ENCODE data around the gene ACACB.

DNA sequence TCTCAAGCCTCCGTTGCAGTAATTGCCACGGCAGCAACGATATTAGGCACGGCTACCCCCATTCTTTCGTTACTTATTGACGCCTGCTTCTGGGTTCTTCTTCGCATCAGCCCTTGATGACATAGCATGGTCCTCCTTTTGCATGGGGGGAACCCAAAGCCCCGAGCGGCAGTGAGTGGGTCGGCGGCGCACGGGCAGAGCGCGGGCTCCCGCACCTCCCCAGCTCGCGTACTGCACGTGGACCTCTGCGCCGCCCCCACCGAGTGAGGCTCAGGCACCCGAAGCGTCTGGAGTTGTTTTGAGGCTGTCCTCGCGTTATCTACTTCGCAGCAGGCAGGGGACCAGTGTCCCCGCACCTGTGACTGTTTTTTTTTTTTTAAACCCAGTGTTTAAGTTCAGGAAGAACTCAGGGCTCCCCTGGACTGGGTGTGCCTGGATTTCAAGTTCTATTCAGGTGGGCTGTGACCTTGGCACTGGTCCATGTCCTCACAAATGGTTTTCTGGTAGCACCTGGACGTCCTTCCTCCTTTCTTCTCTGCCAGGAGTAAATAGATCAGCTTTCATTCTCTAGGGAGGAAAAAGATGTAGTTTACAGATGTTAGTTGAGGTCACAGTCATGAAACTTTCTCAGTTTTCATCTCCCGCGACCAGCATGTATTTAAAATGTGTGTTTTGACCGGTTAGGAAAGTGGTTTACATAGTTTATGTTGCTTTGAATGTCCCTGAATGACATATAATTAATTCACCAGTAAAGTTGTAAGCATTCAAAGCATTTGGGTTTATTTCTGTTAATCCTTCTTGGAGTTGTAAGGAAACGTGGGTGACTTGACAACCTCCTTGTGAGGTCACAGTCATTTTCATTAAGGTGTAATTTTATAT lies 194.1 kb downstream of the ACACB start:
- TF ChIP-seq, protein P1, sequence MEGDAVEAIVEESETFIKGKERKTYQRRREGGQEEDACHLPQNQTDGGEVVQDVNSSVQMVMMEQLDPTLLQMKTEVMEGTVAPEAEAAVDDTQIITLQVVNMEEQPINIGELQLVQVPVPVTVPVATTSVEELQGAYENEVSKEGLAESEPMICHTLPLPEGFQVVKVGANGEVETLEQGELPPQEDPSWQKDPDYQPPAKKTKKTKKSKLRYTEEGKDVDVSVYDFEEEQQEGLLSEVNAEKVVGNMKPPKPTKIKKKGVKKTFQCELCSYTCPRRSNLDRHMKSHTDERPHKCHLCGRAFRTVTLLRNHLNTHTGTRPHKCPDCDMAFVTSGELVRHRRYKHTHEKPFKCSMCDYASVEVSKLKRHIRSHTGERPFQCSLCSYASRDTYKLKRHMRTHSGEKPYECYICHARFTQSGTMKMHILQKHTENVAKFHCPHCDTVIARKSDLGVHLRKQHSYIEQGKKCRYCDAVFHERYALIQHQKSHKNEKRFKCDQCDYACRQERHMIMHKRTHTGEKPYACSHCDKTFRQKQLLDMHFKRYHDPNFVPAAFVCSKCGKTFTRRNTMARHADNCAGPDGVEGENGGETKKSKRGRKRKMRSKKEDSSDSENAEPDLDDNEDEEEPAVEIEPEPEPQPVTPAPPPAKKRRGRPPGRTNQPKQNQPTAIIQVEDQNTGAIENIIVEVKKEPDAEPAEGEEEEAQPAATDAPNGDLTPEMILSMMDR (IDR thresholded peaks at IDR 0.05; ENCODE audit: extremely low read depth in 1 of 2, insufficient read depth in 1 of 2, low read depth in 1 of 2, low read length in 2 of 2) = no peak
- no peak for TF ChIP-seq GATA2 (IDR thresholded peaks at IDR 0.05; ENCODE audit: insufficient read depth, insufficient read length, low read depth, low read length)
- TF ChIP-seq FOS (IDR thresholded peaks at IDR 0.05; ENCODE audit: borderline replicate concordance, insufficient read depth, low read length) = no peak
- TF ChIP-seq, protein P2, sequence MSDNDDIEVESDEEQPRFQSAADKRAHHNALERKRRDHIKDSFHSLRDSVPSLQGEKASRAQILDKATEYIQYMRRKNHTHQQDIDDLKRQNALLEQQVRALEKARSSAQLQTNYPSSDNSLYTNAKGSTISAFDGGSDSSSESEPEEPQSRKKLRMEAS (IDR thresholded peaks at IDR 0.05; ENCODE audit: insufficient read depth, insufficient read length) = no peak
- no peak for TF ChIP-seq POLR2AphosphoS5 (IDR thresholded peaks at IDR 0.05; ENCODE audit: insufficient read depth, low read depth, low read length)
- no peak for TF ChIP-seq POLR2A (IDR thresholded peaks at IDR 0.05; ENCODE audit: low read depth, low read length)
- no peak for TF ChIP-seq JUN (IDR thresholded peaks at IDR 0.05; ENCODE audit: borderline replicate concordance, insufficient read depth, insufficient read length, low read depth)
- peak; percentile 99 for TF ChIP-seq EZH2 (IDR thresholded peaks at IDR 0.05; ENCODE audit: borderline replicate concordance, low read depth, low read length, severe bottlenecking)
- TF ChIP-seq MYC (IDR thresholded peaks at IDR 0.05; ENCODE audit: low read depth, low read length) = no peak

All from endothelial cell of umbilical vein (primary cell).